ENCODE results near the gene CPT1B.

Gene CPT1B

DNA sequence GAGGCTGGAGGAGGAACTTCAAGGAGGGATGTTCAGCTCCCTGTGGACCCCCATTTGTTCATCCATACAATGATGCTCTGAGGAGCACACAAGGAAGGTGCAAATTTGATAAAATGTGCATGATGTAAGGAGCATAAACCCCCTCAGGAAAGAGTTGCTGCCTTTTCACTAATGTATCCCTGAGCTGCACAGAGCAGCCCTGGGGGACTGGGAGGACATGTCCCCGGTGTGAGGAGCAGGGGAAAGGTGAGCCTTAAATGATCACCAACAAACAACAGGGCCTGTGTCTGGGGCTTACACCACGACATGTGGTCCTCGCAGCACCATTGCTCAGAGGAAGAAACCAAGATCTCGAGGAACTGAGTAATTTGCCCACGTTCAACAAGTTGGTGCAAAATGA, 18.9 kb upstream of the CPT1B start:
- TF ChIP-seq, protein P1, sequence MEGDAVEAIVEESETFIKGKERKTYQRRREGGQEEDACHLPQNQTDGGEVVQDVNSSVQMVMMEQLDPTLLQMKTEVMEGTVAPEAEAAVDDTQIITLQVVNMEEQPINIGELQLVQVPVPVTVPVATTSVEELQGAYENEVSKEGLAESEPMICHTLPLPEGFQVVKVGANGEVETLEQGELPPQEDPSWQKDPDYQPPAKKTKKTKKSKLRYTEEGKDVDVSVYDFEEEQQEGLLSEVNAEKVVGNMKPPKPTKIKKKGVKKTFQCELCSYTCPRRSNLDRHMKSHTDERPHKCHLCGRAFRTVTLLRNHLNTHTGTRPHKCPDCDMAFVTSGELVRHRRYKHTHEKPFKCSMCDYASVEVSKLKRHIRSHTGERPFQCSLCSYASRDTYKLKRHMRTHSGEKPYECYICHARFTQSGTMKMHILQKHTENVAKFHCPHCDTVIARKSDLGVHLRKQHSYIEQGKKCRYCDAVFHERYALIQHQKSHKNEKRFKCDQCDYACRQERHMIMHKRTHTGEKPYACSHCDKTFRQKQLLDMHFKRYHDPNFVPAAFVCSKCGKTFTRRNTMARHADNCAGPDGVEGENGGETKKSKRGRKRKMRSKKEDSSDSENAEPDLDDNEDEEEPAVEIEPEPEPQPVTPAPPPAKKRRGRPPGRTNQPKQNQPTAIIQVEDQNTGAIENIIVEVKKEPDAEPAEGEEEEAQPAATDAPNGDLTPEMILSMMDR (IDR thresholded peaks at IDR 0.05): no peak
- DNase-seq: peak in 1 of 2 donors; percentile 3
- intact Hi-C loops (cut with DNase I; ENCODE audit: low total_unique reads): no loop called here
- Histone ChIP-seq H3K9me3 (no peaks in the 10 kb centered on the region), H3K27me3 (peaks cover 5 to 36% of the 10 kb centered on the region in 2 donors), H3K27ac (no peak overlapping the region), H3K36me3 (peaks cover 0 to 9% (median 5%) of the 10 kb centered on the region in 3 donors), H3K4me3 (no peak overlapping the region), H3K4me1 (peaks cover 0 to 18% (median 10%) of the 10 kb centered on the region in 4 donors)

DNA sequence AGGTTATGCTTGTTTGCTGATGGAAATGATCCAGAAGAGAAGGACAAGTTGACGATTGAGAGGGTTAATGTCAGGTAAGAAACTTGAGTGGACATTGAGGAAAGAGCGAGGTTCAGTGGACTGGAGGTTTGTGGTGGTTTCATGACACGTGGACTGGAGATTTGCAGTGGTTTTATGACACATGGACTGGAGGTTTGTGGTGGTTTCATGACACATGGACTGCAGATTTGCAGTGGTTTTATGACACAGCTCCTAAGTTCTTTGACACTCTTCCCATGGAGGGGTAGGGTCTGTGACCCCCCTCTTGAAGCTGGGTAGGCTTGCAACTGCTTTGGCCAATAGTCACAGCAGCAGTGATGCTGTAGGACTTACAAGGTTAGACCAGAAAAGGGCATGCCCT, 17.0 kb upstream of the CPT1B start:
- DNase-seq: no peak
- Histone ChIP-seq H3K4me3 (no peak overlapping the region), H3K9me3 (no peaks in the 10 kb centered on the region), H3K27me3 (peaks cover 0 to 22% of the 10 kb centered on the region in 2 donors), H3K27ac (no peak overlapping the region), H3K36me3 (peaks cover 0 to 9% (median 5%) of the 10 kb centered on the region in 3 donors), H3K4me1 (peaks cover 0 to 6% (median 1%) of the 10 kb centered on the region in 4 donors)
- intact Hi-C loops (cut with DNase I; ENCODE audit: low total_unique reads): no loop called here
- TF ChIP-seq, protein P1 (IDR thresholded peaks at IDR 0.05): no peak

GRCh38 chr22:50587407-50587806, 9.2 kb upstream of the CPT1B start:
- no peak for DNase-seq
- Histone ChIP-seq H3K36me3 (no peaks in the 10 kb centered on the region), H3K9me3 (no peaks in the 10 kb centered on the region), H3K4me3 (no peak overlapping the region), H3K4me1 (peaks cover 0 to 9% (median 7%) of the 10 kb centered on the region in 4 donors), H3K27ac (no peak overlapping the region), H3K27me3 (no peaks in the 10 kb centered on the region)
- TF ChIP-seq, protein P1 (IDR thresholded peaks at IDR 0.05): no peak
- intact Hi-C loops (cut with DNase I; ENCODE audit: low total_unique reads): no loop called here

- TF ChIP-seq, protein P1 (IDR thresholded peaks at IDR 0.05): no peak
- peaks cover 0 to 17% (median 14%) of the 10 kb centered on the region in 4 donors for H3K4me1 ChIP-seq
- no peak overlapping the region for H3K27ac ChIP-seq
- DNase-seq: no peak
- no peaks in the 10 kb centered on the region for H3K9me3 ChIP-seq
- intact Hi-C loops (cut with DNase I; ENCODE audit: low total_unique reads): no loop called here
- H3K4me3 ChIP-seq: no peak overlapping the region
- H3K27me3 ChIP-seq: no peaks in the 10 kb centered on the region
- H3K36me3 ChIP-seq: no peaks in the 10 kb centered on the region
Observed at GRCh38 chr22:50586416-50586815, 8.2 kb upstream of the CPT1B start.

GRCh38 chr22:50585781-50586180, 7.6 kb upstream of the CPT1B start:
- TF ChIP-seq, protein P1 (IDR thresholded peaks at IDR 0.05): no peak
- no peak for DNase-seq
- Histone ChIP-seq H3K36me3 (no peaks in the 10 kb centered on the region), H3K4me3 (no peak overlapping the region), H3K27ac (no peak overlapping the region), H3K4me1 (peaks cover 0 to 24% (median 19%) of the 10 kb centered on the region in 4 donors), H3K27me3 (no peaks in the 10 kb centered on the region), H3K9me3 (no peaks in the 10 kb centered on the region)
- intact Hi-C loops (cut with DNase I; ENCODE audit: low total_unique reads): no loop called here

DNA sequence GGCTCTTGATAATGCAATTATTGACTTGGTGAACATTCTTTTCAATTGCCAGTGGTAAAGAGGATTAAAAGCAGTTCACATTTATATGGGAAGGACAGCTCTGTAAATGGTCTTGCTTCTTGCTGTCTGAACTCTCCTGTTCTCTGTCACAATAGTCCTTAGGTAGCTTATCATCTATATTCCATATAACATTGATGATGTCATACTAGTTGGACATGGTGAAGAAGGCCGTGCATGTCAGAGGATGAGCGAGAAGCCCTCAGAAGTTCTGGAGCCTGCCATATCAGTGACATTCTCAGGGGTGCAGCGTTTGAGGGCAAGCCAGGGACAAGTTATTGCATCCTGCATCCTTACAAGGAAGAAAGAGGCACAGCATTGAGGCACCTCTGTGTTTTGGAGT, 7.0 kb upstream of the CPT1B start:
- Histone ChIP-seq H3K4me3 (no peak overlapping the region), H3K4me1 (peaks cover 0 to 26% (median 19%) of the 10 kb centered on the region in 4 donors), H3K9me3 (no peaks in the 10 kb centered on the region), H3K36me3 (peaks cover 0 to under 1% (median 0%) of the 10 kb centered on the region in 3 donors), H3K27ac (no peak overlapping the region), H3K27me3 (no peaks in the 10 kb centered on the region)
- DNase-seq: no peak
- TF ChIP-seq, protein P1 (IDR thresholded peaks at IDR 0.05): no peak
- intact Hi-C loops (cut with DNase I; ENCODE audit: low total_unique reads): no loop called here
